HG02943 (cell line): ENCODE results near the gene PLEKHM3.
A peak's percentile ranks its signal among the peaks of the same experiment; 100 is the strongest.

Source experiments
- ATAC-seq: cut with Tn5 transposase; IDR thresholded peaks from one replicate; pipeline ENCODE4 v1.9.1; 2021; ENCODE audit warnings: mild to moderate bottlenecking, low read depth, moderate library complexity; ENCODE audit not compliant: unreplicated experiment

The PLEKHM3 gene

GRCh38 chr2:207930747-207931146 is 94.6 kb downstream of the PLEKHM3 start:
- ATAC-seq = no peak

- no peak for ATAC-seq
Measured at GRCh38 chr2:207929923-207930322, 95.4 kb downstream of the PLEKHM3 start.

GRCh38 chr2:207928079-207928478 is 97.2 kb downstream of the PLEKHM3 start:
- no peak for ATAC-seq

- ATAC-seq = no peak
Measured at GRCh38 chr2:207926989-207927300, 98.4 kb downstream of the PLEKHM3 start.

GRCh38 chr2:207926133-207926988 is 99.0 kb downstream of the PLEKHM3 start:
- ATAC-seq = no peak

GRCh38 chr2:207925601-207926000 is 99.7 kb downstream of the PLEKHM3 start:
- no peak for ATAC-seq

GRCh38 chr2:207921606-207922005 is 103.7 kb downstream of the PLEKHM3 start:
- ATAC-seq = no peak

- no peak for ATAC-seq
Measured at GRCh38 chr2:207920721-207921120, 104.6 kb downstream of the PLEKHM3 start.

- no peak for ATAC-seq
Measured at GRCh38 chr2:207920321-207920720, 105.0 kb downstream of the PLEKHM3 start.

GRCh38 chr2:207919164-207919919 is 106.0 kb downstream of the PLEKHM3 start:
- no peak for ATAC-seq

GRCh38 chr2:207914716-207915115 is 110.6 kb downstream of the PLEKHM3 start:
- no peak for ATAC-seq

- ATAC-seq = no peak
Measured at GRCh38 chr2:207913772-207914358, 111.5 kb downstream of the PLEKHM3 start.

- ATAC-seq = no peak
Measured at GRCh38 chr2:207911856-207912255, 113.5 kb downstream of the PLEKHM3 start.

- no peak for ATAC-seq
Measured at GRCh38 chr2:207911215-207911614, 114.1 kb downstream of the PLEKHM3 start.

- ATAC-seq = peak; percentile 55
Measured at GRCh38 chr2:207906495-207906894, 118.8 kb downstream of the PLEKHM3 start.

GRCh38 chr2:207905546-207905945 is 119.8 kb downstream of the PLEKHM3 start:
- no peak for ATAC-seq

- no peak for ATAC-seq
Measured at GRCh38 chr2:207903236-207903635, 122.1 kb downstream of the PLEKHM3 start.

GRCh38 chr2:207902821-207903220 is 122.5 kb downstream of the PLEKHM3 start:
- ATAC-seq = no peak

GRCh38 chr2:207901829-207902228 is 123.5 kb downstream of the PLEKHM3 start:
- ATAC-seq = no peak

GRCh38 chr2:207901401-207901800 is 123.9 kb downstream of the PLEKHM3 start:
- ATAC-seq = no peak

- ATAC-seq = no peak
Measured at GRCh38 chr2:207898354-207898695, 127.0 kb downstream of the PLEKHM3 start.
